Left kidney (tissue), 2 donors: ENCODE data around the gene CKAP2L. TPM values are rescaled to one million over a fixed set of nuclear protein-coding genes. Genes with fewer than 3 reads are reported as not detected.

ENCODE experiments used
- DNase-seq: peaks from one replicate; pipeline ENCODE4 v3.0.0-alpha.2; 2013
- polyA plus RNA-seq: library from polyadenylated mRNA; unstranded; fragments of 120-200 nt; gene quantifications from one replicate; pipeline ENCODE4 v1.2.1, GENCODE V29; 2013; ENCODE audit not compliant: insufficient read length

CKAP2L gene
- polyA plus RNA-seq, 1 donor = 20.9 TPM

DNA sequence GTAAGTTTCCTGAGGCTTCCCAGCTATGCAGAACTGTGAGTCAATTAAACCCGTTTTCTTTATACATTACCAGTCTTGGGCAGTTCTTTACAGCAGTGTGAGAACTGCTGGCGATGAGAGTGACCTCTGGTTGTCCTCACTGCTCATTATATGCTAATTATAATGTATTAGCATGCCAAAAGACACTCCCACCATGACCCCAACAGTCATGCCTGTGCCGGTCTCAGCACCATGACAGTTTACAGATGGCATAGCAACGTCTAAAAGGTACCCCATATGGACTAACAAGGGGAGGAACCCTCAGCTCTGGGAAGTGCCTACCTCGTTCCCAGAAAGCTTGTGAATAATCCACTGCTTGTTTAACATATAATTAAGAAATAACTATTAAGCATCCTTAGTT, 28.0 kb upstream of the CKAP2L start:
- DNase-seq = no peak

- no peak for DNase-seq
These were observed 27.4 kb upstream of the CKAP2L start for GRCh38 chr2:112791693-112792230.

- no peak for DNase-seq
These were observed 26.6 kb upstream of the CKAP2L start for GRCh38 chr2:112791019-112791418.

DNA sequence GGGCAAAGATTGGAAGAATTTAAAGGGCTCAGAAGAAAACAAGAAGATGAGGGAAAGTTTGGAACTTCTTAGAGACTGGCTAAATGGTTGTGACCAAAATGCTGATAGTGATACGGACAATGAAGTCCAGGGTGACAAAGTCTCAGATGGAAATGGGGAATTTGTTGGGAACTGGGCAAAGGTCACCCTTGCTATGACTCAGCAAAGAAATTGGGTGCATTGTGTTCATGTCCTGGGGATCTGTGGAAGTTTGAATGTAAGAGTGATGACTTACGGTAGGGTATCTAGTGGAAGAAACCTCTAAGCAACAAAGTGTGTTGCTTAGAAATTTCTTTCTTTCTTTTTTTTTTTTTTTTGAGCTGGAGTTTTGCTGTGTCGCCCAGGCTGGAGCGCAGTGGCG, 25.9 kb upstream of the CKAP2L start:
- no peak for DNase-seq

GRCh38 chr2:112789186-112789585, 24.8 kb upstream of the CKAP2L start:
- DNase-seq = no peak

DNA sequence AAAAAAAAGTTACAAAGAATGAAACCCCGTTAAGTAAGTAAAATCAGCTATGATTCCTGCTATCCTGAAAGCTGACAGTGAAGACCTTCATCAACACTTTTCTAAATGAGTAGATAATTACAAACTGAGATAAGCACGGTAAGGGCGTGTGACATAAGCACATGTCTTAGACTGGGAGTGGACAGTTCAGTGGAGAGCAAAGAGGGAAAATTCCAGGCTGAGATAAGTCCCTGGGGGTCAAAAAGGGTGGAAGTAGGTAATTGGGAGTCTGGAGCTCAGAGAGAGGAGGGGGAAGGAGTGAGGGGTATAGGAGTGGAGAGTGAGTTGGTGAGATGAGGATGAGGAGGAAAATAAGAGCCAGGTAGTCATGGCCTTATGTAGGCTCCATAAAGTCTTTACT, 24.2 kb upstream of the CKAP2L start:
- no peak for DNase-seq

GRCh38 chr2:112787729-112788393, 23.5 kb upstream of the CKAP2L start:
- no peak for DNase-seq

- DNase-seq = no peak
These were observed 22.9 kb upstream of the CKAP2L start for GRCh38 chr2:112787294-112787693.

GRCh38 chr2:112784199-112785189, 20.1 kb upstream of the CKAP2L start, which contains the start of gene IL1A:
TSS of gene IL1A (minus strand) at chr2:112784493. CDS start at chr2:112783770, 723 bp downstream.
- DNase-seq = no peak

DNA sequence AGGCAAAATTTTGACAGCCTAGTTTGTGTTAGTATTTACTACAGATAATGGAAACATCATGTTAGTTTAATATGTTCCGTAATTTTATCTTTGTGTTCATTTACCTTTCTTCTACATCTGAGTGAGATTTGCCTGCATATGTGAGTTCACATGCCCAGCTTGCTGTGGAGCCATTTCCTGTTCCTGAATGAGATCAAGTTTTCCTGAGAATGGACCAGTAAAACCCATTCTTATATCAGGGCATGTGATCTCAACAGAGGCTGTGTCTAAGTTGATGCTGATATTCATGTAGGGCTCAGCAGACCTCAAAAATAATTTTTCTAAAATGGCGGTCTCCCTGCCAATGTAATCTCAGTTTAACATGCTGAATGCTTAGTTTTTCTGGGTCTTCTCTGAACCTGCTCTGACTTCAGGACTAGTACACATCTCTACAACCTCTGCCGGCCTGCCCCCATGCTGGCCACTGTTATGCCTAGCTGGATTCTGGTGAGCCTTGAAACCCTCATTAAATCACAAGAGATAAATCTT, 18.8 kb upstream of the CKAP2L start:
- DNase-seq = no peak

DNA sequence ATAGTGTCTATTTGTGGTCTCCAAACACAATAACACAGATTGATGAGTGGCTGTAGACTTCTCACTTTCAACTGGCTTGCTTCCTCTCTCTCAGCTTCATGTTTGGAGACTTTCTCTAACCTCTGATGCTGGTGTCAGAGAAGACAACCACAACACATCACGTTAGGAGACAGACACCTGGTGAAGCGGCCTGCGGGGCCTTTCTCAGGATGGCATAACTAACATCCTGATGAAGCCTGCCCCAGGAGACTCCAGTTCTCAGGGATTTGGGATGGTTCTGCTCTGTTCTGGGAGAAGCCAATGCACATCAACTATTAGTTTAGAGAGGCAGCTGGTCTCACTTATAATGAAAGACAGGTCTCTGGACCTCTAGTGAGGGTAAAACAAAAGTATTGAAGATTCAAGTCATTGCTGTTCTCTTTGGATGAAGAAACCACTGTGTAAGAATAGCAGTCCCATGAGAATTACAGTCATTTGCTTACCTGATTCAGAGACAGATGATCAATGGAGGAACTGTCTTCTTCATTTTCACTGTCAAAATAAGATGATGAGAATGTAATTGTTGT, 17.9 kb upstream of the CKAP2L start:
- no peak for DNase-seq

- no peak for DNase-seq
These were observed 15.2 kb upstream of the CKAP2L start for GRCh38 chr2:112779598-112779997.

GRCh38 chr2:112777036-112777435, 12.6 kb upstream of the CKAP2L start:
- no peak for DNase-seq

DNA sequence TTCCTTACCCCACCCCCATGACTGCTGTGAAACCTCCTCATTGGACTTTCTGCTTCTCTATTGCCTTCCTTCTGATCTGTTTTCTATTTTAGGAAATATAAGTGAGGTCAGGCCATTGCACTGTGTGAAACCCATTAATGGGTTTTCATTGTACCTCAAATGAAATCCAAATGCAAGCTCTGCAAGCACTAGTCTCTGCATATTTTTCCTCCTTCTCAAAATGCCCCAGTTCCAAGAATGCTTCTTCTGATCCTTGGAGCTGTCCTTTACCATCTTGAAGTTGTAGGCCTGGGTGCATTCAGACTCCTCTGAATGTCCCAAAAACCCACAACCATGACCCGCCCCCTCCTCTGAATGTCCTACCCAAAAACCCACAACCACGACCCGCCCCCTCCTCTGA, 11.7 kb upstream of the CKAP2L start:
- DNase-seq = no peak

GRCh38 chr2:112774536-112775285, 10.3 kb upstream of the CKAP2L start:
- no peak for DNase-seq

GRCh38 chr2:112773556-112773955, 9.1 kb upstream of the CKAP2L start:
- DNase-seq = no peak

GRCh38 chr2:112772911-112773475, 8.6 kb upstream of the CKAP2L start:
- no peak for DNase-seq

DNA sequence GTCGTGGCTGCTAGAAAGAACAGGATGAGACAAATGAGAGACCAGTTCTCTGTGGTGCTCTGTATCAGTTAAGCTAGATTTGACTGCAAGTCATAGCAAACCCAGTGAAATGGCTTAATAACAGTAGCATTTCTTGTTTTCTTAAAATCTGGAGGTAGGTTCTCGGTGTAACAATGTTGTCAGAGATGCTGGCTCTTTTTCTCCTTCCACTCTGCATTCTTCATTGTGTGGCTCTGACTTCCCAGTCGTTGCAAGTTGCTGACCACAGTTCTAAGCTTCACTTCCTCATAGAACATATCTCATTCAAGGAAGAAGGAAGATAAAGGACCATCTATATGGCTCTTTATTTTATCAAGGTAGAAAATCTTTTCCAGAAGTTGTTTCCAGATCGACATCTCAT, 7.9 kb upstream of the CKAP2L start:
- no peak for DNase-seq

- no peak for DNase-seq
These were observed 4.0 kb upstream of the CKAP2L start for GRCh38 chr2:112768432-112768831.

- no peak for DNase-seq
These were observed 3.4 kb upstream of the CKAP2L start for GRCh38 chr2:112767693-112768330.

- DNase-seq = no peak
These were observed 842 bp upstream of the CKAP2L start for GRCh38 chr2:112765251-112765650.
